NCI-H1048 (cell line): ENCODE data around the gene HSD17B11.
"Not testable (repeated sequence)": the region's sequence is repeated elsewhere in the genome, so short reads cannot be mapped to it uniquely, and the experiment has no call there.

Experiments used
- DNase-seq: peaks from one replicate; lab custom pipeline; 2025; lab: John Stamatoyannopoulos, UW

The HSD17B11 gene, protein sequence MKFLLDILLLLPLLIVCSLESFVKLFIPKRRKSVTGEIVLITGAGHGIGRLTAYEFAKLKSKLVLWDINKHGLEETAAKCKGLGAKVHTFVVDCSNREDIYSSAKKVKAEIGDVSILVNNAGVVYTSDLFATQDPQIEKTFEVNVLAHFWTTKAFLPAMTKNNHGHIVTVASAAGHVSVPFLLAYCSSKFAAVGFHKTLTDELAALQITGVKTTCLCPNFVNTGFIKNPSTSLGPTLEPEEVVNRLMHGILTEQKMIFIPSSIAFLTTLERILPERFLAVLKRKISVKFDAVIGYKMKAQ

GRCh38 chr4:87390891-87391575, at the start of gene HSD17B11:
TSS of gene HSD17B11 (minus strand) at chr4:87391188. CDS start at chr4:87391070, 118 bp downstream.
- DNase-seq: peak; percentile 58

DNA sequence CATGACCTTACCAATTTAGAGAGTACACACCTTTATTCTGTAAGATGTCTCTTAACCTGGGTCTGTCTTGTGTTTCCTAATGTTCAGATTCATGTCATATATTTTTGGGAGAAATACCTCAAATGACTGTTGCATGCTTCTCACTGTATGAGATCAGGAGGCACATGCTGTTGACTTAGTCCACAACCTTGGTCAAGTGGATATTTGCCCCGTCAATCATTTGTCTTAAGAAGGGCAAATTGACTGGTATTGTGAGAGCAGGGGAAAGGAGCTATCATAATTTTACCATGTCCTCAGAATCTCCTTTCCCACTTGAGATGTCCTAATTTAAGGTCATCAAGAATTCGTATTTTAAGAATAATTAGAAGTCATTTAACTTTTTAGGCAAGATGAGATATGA, 42.4 kb upstream of the HSD17B11 start:
- DNase-seq: no peak

- DNase-seq: no peak
Observed at GRCh38 chr4:87430038-87430437, 39.0 kb upstream of the HSD17B11 start.

- DNase-seq: no peak
Observed at GRCh38 chr4:87428979-87429378, 38.0 kb upstream of the HSD17B11 start.

DNA sequence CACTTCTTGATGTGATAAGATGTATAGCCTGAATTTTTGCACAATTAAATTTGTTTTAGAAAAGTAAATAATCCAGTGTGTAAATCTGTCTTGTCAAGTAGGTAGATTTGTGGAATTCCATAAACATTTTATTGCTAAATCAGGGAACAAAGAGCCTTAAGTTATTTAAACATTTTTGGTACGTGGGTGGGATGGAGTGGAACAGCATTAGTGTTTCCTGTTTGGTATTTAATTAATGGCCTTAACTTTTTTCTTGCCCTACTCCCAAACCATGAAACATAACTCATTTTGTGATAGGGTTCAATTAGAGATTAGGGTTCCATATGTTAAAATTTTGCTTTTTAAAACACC, 36.5 kb upstream of the HSD17B11 start:
- no peak for DNase-seq

GRCh38 chr4:87426865-87427517, 36.0 kb upstream of the HSD17B11 start:
- no peak for DNase-seq

GRCh38 chr4:87425711-87426110, 34.7 kb upstream of the HSD17B11 start:
- no peak for DNase-seq

- DNase-seq: not testable (repeated sequence)
Observed at GRCh38 chr4:87424099-87424543, 33.1 kb upstream of the HSD17B11 start.

GRCh38 chr4:87423317-87424098, 32.5 kb upstream of the HSD17B11 start:
- DNase-seq: no peak

DNA sequence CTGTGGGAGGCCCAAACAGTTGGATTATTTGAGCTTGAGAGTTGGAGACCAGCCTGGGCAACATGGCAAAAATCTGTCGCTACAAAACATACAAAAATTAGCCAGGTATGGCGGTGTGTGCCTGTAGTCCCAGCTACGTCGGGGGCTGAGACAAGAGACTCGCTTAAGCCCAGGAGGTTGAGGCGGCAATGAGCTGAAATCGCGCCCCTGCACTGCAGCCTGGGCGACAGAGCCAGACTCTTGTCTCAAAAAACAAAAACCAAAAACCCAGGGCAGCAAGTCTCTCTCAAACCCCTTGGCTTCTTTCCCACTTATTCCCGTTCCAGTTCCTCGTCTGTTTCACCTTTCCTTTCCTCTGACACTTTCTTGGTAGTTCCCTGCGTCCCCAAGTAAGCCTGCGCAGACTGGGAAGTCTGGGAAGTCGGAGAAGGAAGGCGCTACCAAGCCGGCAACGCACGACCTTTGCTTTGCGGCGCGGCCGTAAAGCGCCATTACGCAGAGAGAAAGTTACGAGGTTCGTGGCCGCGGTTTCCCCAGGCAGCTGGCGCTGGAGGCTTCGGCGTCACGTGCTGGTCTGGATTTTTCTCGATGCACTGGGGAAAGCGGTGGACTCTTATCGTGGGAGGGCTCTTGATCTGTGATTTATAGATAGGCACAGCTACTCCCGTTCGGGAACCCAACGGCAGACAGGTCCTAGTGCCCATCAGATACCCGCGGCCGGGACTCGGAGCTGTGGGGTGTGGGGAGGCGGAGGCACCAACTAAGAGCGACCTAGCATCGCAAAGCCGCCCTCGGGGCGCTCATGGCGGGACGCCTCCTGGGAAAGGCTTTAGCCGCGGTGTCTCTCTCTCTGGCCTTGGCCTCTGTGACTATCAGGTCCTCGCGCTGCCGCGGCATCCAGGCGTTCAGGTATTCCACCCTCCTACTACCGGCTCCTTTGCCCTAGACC, 31.4 kb upstream of the HSD17B11 start, which contains the start of gene NUDT9:
TSS of gene NUDT9 (plus strand) at position 470 of the 949 bp plus-strand sequence. CDS start at position 803, 333 bp downstream.
- DNase-seq: peak; percentile 93

GRCh38 chr4:87420276-87420830, 29.4 kb upstream of the HSD17B11 start:
- DNase-seq: no peak

DNA sequence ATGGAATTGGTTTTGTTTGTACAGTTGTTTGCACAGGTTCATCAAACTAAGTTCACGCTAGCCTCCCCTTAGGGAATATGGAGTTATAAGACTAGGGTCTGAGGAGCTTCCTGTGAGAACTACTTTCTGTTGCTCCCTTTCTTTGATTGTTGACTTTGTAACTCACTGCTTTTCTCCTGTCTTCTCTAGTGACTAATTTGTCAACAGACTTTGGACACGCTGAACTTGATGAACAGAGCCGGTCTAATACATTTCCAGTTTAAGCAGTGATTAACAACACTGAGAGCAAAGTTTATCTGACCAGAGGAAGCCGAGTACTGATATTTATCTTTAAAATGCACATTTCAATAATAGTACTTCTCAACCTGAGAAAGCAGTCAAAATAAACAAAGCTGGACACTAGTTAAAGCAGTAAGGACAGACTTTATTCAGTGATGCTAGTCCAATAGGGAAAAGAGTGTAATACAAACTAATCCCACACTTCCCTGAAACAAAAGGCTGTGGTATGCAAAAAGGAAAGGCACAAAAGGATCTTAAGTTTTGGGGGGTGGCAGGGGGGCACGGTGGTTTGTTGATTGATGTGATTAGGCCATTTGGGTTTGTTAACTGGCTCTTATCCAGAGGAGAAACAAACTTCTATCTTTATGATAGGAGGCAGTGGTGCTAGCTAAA, 28.7 kb upstream of the HSD17B11 start:
- DNase-seq: no peak

- DNase-seq: not testable (repeated sequence)
Observed at GRCh38 chr4:87418410-87418809, 27.4 kb upstream of the HSD17B11 start.

DNA sequence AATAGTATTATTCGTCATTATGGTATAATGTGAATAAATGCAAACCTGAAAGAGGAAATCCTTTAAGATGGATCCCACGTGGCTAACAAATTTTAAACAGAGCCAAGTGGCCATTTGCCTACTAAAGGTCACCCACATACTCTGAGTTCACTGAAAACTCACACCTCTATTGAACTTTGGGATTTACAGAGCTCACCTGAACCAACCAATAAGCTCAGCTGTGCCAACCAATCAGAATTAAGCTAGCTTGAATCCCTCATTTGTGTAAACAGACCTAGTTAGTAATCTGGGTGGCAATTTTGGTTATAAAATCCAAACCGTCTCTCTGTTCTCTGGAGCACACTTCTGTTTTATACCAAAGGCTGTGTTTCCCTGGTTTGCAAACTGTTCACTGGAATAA, 26.0 kb upstream of the HSD17B11 start:
- no peak for DNase-seq

- DNase-seq: no peak
Observed at GRCh38 chr4:87414816-87415215, 23.8 kb upstream of the HSD17B11 start.

DNA sequence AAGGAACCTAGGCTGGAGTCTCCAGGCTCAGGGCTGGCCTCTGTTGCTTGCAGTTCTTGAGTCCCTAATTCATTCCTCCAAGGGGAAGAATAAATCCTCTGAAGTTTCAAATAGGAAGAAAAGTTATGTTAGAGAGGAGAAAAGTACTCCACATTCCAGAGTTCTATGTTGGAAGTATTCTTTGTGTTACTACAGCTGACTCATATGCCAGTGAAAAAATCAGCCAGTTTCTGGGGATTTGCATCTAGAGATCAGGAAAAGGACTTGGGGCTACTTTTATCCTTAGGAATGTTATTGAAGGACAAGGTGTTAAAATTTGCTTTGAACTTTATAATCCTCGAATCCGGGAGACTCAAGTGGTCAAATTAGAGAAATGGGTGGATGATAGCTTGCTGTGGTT, 19.7 kb upstream of the HSD17B11 start:
- DNase-seq: no peak

- DNase-seq: no peak
Observed at GRCh38 chr4:87410157-87410556, 19.2 kb upstream of the HSD17B11 start.

DNA sequence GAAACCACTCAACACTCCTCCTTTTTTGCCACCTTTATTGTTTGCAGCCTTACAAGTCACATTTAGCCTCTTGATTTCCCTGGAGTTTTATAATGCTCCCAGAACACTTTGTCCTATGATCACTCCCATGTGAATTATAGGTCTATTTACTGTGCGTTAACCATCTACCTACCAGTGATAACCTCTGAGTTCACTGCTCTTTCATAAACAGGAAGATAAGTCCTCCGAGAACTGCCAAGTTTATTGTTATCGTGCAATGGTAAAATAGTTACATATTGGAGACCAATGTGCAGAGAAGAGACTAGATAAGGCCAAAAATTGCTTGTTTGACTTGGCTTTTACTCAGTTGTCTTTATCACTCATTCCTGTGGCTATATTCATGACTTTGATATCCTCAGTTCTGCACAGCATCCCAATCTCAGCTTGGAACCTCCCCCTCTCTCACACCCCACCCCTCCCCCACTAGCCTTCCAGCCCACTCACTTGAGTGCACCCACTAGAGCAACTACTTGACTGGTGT, 18.5 kb upstream of the HSD17B11 start:
- no peak for DNase-seq

GRCh38 chr4:87406902-87407301, 15.9 kb upstream of the HSD17B11 start:
- DNase-seq: not testable (repeated sequence)

- DNase-seq: no peak
Observed at GRCh38 chr4:87406462-87406861, 15.5 kb upstream of the HSD17B11 start.
